ENCODE data around the gene CHST2. TPM values are rescaled to one million over a fixed set of nuclear protein-coding genes. Genes with fewer than 3 reads are reported as not detected.

The CHST2 gene
- total RNA-seq, 1 donor from 2014 or later: 2.1 TPM

DNA sequence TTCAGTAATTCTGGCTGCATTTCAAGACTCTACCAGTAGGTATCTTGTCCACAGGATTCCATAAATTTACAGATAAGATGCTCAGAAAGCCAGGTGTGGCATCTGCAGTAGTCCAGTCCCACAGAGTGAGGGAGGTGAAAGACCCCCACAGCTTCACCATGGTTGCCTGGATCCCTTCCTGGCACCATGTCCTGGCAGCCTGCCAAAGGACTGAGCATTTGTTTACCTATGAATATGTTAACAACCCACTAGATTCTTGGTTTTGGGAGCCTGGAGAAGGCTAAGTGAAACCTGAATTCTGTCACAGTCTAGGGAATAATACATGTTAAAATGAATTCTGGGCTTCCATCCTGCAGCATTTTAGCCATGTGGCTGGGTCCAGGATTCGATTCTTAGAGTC lies 14.9 kb downstream of the CHST2 start:
- H3K36me3 ChIP-seq (ENCODE audit: control insufficient read depth, insufficient read depth, low read length): no peaks in the 10 kb centered on the region
- TF ChIP-seq, protein P1, sequence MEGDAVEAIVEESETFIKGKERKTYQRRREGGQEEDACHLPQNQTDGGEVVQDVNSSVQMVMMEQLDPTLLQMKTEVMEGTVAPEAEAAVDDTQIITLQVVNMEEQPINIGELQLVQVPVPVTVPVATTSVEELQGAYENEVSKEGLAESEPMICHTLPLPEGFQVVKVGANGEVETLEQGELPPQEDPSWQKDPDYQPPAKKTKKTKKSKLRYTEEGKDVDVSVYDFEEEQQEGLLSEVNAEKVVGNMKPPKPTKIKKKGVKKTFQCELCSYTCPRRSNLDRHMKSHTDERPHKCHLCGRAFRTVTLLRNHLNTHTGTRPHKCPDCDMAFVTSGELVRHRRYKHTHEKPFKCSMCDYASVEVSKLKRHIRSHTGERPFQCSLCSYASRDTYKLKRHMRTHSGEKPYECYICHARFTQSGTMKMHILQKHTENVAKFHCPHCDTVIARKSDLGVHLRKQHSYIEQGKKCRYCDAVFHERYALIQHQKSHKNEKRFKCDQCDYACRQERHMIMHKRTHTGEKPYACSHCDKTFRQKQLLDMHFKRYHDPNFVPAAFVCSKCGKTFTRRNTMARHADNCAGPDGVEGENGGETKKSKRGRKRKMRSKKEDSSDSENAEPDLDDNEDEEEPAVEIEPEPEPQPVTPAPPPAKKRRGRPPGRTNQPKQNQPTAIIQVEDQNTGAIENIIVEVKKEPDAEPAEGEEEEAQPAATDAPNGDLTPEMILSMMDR (IDR thresholded peaks at IDR 0.05; ENCODE audit: insufficient read depth, low read length, severe bottlenecking): no peak
- FAIRE-seq: no peak

DNA sequence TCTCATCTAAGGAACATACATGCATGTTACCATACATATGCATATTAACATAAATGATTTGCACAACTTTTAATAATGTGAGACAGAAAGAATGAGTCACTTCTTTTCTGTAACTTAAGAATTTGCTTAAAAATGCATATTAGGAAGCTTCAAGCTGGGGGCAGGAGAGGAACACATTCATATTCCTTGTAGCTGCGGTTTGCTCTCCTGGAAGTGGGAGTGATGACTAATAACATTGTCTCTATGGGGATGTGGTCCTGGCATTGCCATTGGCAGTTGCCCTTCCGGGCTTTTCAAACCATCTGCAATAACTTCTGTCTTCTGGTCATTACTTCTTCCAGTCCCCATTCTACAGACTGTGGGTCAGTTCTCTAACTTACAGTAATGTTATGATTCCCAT lies 15.6 kb downstream of the CHST2 start:
- DNase-seq (ENCODE audit: low read depth): peak; percentile 93
- no peaks in the 10 kb centered on the region for H3K36me3 ChIP-seq (ENCODE audit: control insufficient read depth, insufficient read depth, low read length)
- peaks cover 7% of the 10 kb centered on the region for H3K27me3 ChIP-seq (ENCODE audit: control insufficient read depth, insufficient read depth, low read length)
- TF ChIP-seq, protein P1 (IDR thresholded peaks at IDR 0.05; ENCODE audit: insufficient read depth, low read length, severe bottlenecking): no peak
- H3K4me3 ChIP-seq (ENCODE audit: low read depth, low read length): no peak overlapping the region
- no peak for FAIRE-seq

More for the DNA sequence above, 14.9 kb downstream of the CHST2 start:
- Histone ChIP-seq H3K27me3 (ENCODE audit: control insufficient read depth, insufficient read depth, low read length) (peaks cover 7% of the 10 kb centered on the region), H3K4me3 (ENCODE audit: low read depth, low read length) (no peak overlapping the region)
- no peak for DNase-seq (ENCODE audit: low read depth)

DNA sequence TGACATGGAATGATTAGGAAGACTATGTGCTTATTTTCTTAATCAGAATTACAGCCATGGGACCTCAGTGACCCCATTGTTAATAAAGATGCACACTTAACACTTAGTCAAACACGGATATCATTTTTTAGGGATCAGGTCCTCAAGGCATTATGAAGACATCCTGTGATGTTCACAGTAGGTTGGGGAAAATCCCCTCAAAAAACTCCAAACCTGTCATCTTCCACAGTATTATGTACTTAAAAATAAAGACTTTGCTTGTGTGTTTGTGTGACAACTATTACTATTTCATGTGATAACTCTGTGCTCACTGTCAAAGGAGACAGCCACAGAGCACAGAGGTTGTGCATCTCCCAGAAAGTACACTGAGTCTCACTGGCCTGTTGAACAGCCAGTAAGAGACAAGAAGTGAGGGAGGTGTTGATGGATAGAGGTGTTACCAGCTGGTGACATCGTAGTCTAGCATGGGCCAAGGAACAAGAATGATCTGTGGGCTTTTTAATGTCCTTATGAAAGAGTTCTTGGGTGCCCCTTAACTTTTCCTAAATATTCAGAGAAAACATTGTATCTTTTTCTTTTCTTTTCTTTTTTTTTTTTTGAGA lies 18.0 kb downstream of the CHST2 start:
- FAIRE-seq (no peak), DNase-seq (ENCODE audit: low read depth) (no peak)
- peaks cover 4% of the 10 kb centered on the region for H3K27me3 ChIP-seq (ENCODE audit: control insufficient read depth, insufficient read depth, low read length)
- H3K4me3 ChIP-seq (ENCODE audit: low read depth, low read length): no peak overlapping the region
- no peaks in the 10 kb centered on the region for H3K36me3 ChIP-seq (ENCODE audit: control insufficient read depth, insufficient read depth, low read length)
- TF ChIP-seq, protein P1 (IDR thresholded peaks at IDR 0.05; ENCODE audit: insufficient read depth, low read length, severe bottlenecking): no peak

- TF ChIP-seq, protein P1 (IDR thresholded peaks at IDR 0.05; ENCODE audit: insufficient read depth, low read length, severe bottlenecking): no peak
- FAIRE-seq (no peak), DNase-seq (ENCODE audit: low read depth) (no peak)
- H3K27me3 ChIP-seq (ENCODE audit: control insufficient read depth, insufficient read depth, low read length): no peaks in the 10 kb centered on the region
- no peaks in the 10 kb centered on the region for H3K36me3 ChIP-seq (ENCODE audit: control insufficient read depth, insufficient read depth, low read length)
- H3K4me3 ChIP-seq (ENCODE audit: low read depth, low read length): no peak overlapping the region
These were observed 19.4 kb downstream of the CHST2 start for GRCh38 chr3:143138953-143139352.

GRCh38 chr3:143139762-143140161 lies 20.2 kb downstream of the CHST2 start:
- H3K27me3 ChIP-seq (ENCODE audit: control insufficient read depth, insufficient read depth, low read length): no peaks in the 10 kb centered on the region
- FAIRE-seq (no peak), DNase-seq (ENCODE audit: low read depth) (peak; percentile 54)
- no peaks in the 10 kb centered on the region for H3K36me3 ChIP-seq (ENCODE audit: control insufficient read depth, insufficient read depth, low read length)
- TF ChIP-seq, protein P1 (IDR thresholded peaks at IDR 0.05; ENCODE audit: insufficient read depth, low read length, severe bottlenecking): no peak
- no peak overlapping the region for H3K4me3 ChIP-seq (ENCODE audit: low read depth, low read length)

DNA sequence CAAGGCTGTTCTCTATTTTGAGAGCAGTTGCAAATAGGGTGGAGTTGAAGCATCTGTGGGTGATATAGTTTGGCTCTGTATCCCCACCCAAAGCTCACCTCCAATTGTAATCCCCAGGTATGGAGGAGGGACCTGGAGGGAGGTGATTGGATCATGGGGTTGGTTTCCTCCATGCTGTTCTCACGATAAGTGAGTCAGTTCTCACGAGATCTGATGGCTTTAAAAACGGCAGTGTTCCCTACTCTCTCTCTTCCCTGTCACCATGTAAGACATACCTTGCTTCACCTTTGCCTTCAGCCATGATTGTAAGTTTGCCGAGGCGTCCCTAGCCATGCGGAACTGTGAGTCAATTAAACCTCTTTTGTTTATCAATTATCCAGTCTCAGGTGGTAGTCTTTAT lies 21.0 kb downstream of the CHST2 start:
- Histone ChIP-seq H3K36me3 (ENCODE audit: control insufficient read depth, insufficient read depth, low read length) (no peaks in the 10 kb centered on the region), H3K4me3 (ENCODE audit: low read depth, low read length) (no peak overlapping the region), H3K27me3 (ENCODE audit: control insufficient read depth, insufficient read depth, low read length) (no peaks in the 10 kb centered on the region)
- no peak for DNase-seq (ENCODE audit: low read depth)
- TF ChIP-seq, protein P1 (IDR thresholded peaks at IDR 0.05; ENCODE audit: insufficient read depth, low read length, severe bottlenecking): no peak
- FAIRE-seq: no peak

Data from bronchial epithelial cell (primary cell).